ENCODE data around the gene SUPT20H. TPM values are rescaled to one million over a fixed set of nuclear protein-coding genes. Genes with fewer than 3 reads are reported as not detected.
A peak's percentile ranks its signal among the peaks of the same experiment; 100 is the strongest.

Gene SUPT20H
- total and polyA plus RNA-seq, 2 experiments from 2014 or later, result 68.7 to 98.2 TPM

GRCh38 chr13:37106642-37107041 lies 47.2 kb upstream of the SUPT20H start:
- DNase-seq (ENCODE audit: low spot score), result peak; percentile 54
- Histone ChIP-seq H3K27me3 (ENCODE audit: insufficient read depth) (no peaks in the 10 kb centered on the region), H3K4me2 (0 out of 2 replicates have a peak overlapping the region, but pooled peaks have one; percentile 13), H2AFZ (peak overlapping the region; percentile 4; the same call in 1 of the 2 replicates), H3K9me2 (ENCODE audit: insufficient read depth) (peaks cover 4% of the 10 kb centered on the region; the same call in 1 of the 2 replicates), H3K4me3 (no peak overlapping the region), H3K4me1 (ENCODE audit: insufficient read depth) (peaks cover 5% of the 10 kb centered on the region; the same call in 1 of the 2 replicates), H3K79me2 (replicated peaks; ENCODE audit: insufficient read depth) (no peaks in the 10 kb centered on the region), H3K36me3 (ENCODE audit: insufficient read depth) (no peaks in the 10 kb centered on the region), H3K27ac (ENCODE audit: low read depth) (0 out of 2 replicates have a peak overlapping the region, but pooled peaks have one; percentile 1), H4K20me1 (replicated peaks; ENCODE audit: insufficient read depth) (no peaks in the 10 kb centered on the region), H3F3A (replicated peaks; ENCODE audit: low read depth) (no peaks in the 10 kb centered on the region)
- Mint-ChIP-seq H3K27me3 (ENCODE audit: insufficient read depth, low read depth, poor library complexity) (peaks cover 5% of the 10 kb centered on the region), H3K27ac (peak overlapping the region; percentile 33), H3K9me3 (no peaks in the 10 kb centered on the region), H3K36me3 (ENCODE audit: low read depth) (no peaks in the 10 kb centered on the region; the same call in 2 of the 3 replicates), H3K4me3 (no peak overlapping the region), H3K4me1 (peaks cover 24% of the 10 kb centered on the region)
- TF ChIP-seq EZH2phosphoT487 (IDR thresholded peaks at IDR 0.05; ENCODE audit: unreplicated experiment), result no peak
- no peak for TF ChIP-seq CTCF (conservative IDR thresholded peaks at IDR 0.05; ENCODE audit: low read depth in 2 of 2)
- no peak for TF ChIP-seq JUNB (IDR thresholded peaks at IDR 0.05; ENCODE audit: unreplicated experiment)
- ATAC-seq, result peak; percentile 88

- DNase-seq (ENCODE audit: low spot score), result no peak
- H3F3A ChIP-seq (replicated peaks; ENCODE audit: low read depth), result no peaks in the 10 kb centered on the region
- ATAC-seq, result no peak
- no peak within 1 kb of the TSS for H3K4me3 ChIP-seq
- 0 out of 2 replicates have a peak within 1 kb of the TSS, but pooled peaks have one; percentile 1 for H3K27ac ChIP-seq (ENCODE audit: low read depth)
- Mint-ChIP-seq H3K36me3 (ENCODE audit: low read depth) (no peaks in the 10 kb centered on the region; the same call in 2 of the 3 replicates), H3K27ac (peak within 1 kb of the TSS; percentile 33; the same call in 1 of the 2 replicates), H3K9me3 (no peaks in the 10 kb centered on the region), H3K4me1 (peaks cover 24% of the 10 kb centered on the region), H3K27me3 (ENCODE audit: insufficient read depth, low read depth, poor library complexity) (peaks cover 5% of the 10 kb centered on the region), H3K4me3 (no peak within 1 kb of the TSS)
- peaks cover 5% of the 10 kb centered on the region; the same call in 1 of the 2 replicates for H3K4me1 ChIP-seq (ENCODE audit: insufficient read depth)
- H3K4me2 ChIP-seq, result 0 out of 2 replicates have a peak within 1 kb of the TSS, but pooled peaks have one; percentile 13
- H2AFZ ChIP-seq, result peak within 1 kb of the TSS; percentile 4; the same call in 1 of the 2 replicates
- H3K27me3 ChIP-seq (ENCODE audit: insufficient read depth), result no peaks in the 10 kb centered on the region
- TF ChIP-seq EZH2 (IDR thresholded peaks at IDR 0.05; ENCODE audit: low read depth, unreplicated experiment), result no peak
- no peak for TF ChIP-seq POLR2AphosphoS5 (IDR thresholded peaks at IDR 0.05; ENCODE audit: low read depth)
- TF ChIP-seq ZNF114 (CRISPR knock-in tag; IDR thresholded peaks at IDR 0.05), result no peak
- no peak for TF ChIP-seq ZNF462 (CRISPR knock-in tag; IDR thresholded peaks at IDR 0.05)
- TF ChIP-seq EZH2phosphoT487 (IDR thresholded peaks at IDR 0.05; ENCODE audit: unreplicated experiment), result no peak
- no peaks in the 10 kb centered on the region for H4K20me1 ChIP-seq (replicated peaks; ENCODE audit: insufficient read depth)
- H3K36me3 ChIP-seq (ENCODE audit: insufficient read depth), result no peaks in the 10 kb centered on the region
- H3K79me2 ChIP-seq (replicated peaks; ENCODE audit: insufficient read depth), result no peaks in the 10 kb centered on the region
- peaks cover 4% of the 10 kb centered on the region; the same call in 1 of the 2 replicates for H3K9me2 ChIP-seq (ENCODE audit: insufficient read depth)
Measured at GRCh38 chr13:37105251-37105714, 45.8 kb upstream of the SUPT20H start, which contains the start of gene CSNK1A1L. CSNK1A1L (minus strand) TSS chr13:37105664; CDS start chr13:37105256, 408 bp downstream.
